Measurements from ENCODE around the gene HOMER1. TPM values are rescaled to one million over a fixed set of nuclear protein-coding genes. Genes with fewer than 3 reads are reported as not detected.

HOMER1 gene
- total and polyA plus RNA-seq, 2 of the 4 experiments (the other 2 are of a cell fraction): 1.9 to 6.8 TPM

DNA sequence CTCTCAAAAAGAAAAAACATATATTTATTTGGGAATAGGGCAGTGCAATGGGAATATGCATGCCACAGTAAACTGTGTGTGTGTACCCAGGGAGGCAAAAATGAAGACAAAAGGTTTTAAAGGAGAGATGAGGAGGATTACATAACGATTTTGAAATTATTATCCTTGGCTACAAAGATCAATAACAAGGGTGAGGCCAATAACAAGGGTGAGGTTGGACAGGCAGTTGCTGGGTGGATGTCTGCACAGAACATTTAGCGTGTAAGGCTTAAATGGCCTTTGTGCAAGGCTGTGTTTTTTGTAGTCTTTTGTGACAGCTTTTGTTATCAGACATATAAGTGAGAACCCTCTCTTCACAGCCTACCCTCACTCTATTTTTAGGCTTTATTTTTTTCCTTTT, 164.1 kb downstream of the HOMER1 start:
- ChIA-PET CTCF (no interaction called here), POLR2A (ENCODE audit: unreplicated experiment) (no interaction called here)
- no peak for ATAC-seq (ENCODE audit: low read depth)
- Histone ChIP-seq H2BK15ac (ENCODE audit: low read depth, low read length) (no peak overlapping the region), H4K8ac (ENCODE audit: low read depth in 2 of 2, low read length in 2 of 2) (no peak overlapping the region), H3K9ac (ENCODE audit: low read depth, low read length) (no peak overlapping the region), H3K79me1 (ENCODE audit: low read depth in 1 of 2, low read length in 2 of 2) (no peaks in the 10 kb centered on the region), H2BK20ac (ENCODE audit: low read depth, low read length) (no peak overlapping the region), H4K5ac (ENCODE audit: low read depth, low read length) (no peak overlapping the region), H2AK9ac (replicated peaks; ENCODE audit: low read depth, low read length, poor library complexity) (no peak overlapping the region), H3K4me2 (ENCODE audit: low read depth, low read length) (no peak overlapping the region), H2AK5ac (ENCODE audit: low read depth, low read length) (no peak overlapping the region), H2AFZ (replicated peaks; ENCODE audit: low read length, poor library complexity) (no peak overlapping the region), H3K23ac (ENCODE audit: low read depth, low read length) (no peak overlapping the region), H2BK5ac (ENCODE audit: low read depth, low read length, poor library complexity, severe bottlenecking) (no peak overlapping the region), H2BK120ac (ENCODE audit: low read depth, low read length) (no peak overlapping the region), H4K20me1 (ENCODE audit: insufficient read depth, low read length) (no peaks in the 10 kb centered on the region), H3K36me3 (ENCODE audit: control insufficient read depth, insufficient read depth, low read length) (no peaks in the 10 kb centered on the region), H3K27ac (ENCODE audit: insufficient read depth, low read length) (no peak overlapping the region), H3K14ac (replicated peaks; ENCODE audit: low read depth, low read length) (no peak overlapping the region), H3K4me3 (ENCODE audit: insufficient read depth, low read depth, low read length) (no peak overlapping the region), H3K4me1 (ENCODE audit: control insufficient read depth, insufficient read depth, low read length) (no peaks in the 10 kb centered on the region), H3K4ac (ENCODE audit: low read depth, low read length) (no peak overlapping the region), H3K9me1 (ENCODE audit: insufficient read depth, low read length) (0 out of 2 replicates have a peak, but pooled peaks cover 2% of the 10 kb centered on the region), H3K18ac (ENCODE audit: low read depth, low read length) (no peak overlapping the region), H4K91ac (ENCODE audit: insufficient read depth, low read depth, low read length) (no peak overlapping the region), H3K9me3 (ENCODE audit: control insufficient read depth, insufficient read depth, low read length) (no peaks in the 10 kb centered on the region), H3K56ac (ENCODE audit: extremely low read depth, insufficient read depth, low read length) (no peak overlapping the region), H3K27me3 (ENCODE audit: control insufficient read depth, insufficient read depth, low read length) (no peaks in the 10 kb centered on the region)
- no peak for DNase-seq
- in situ Hi-C loops (cut with MboI; ENCODE audit: low sequenced_read_pairs): no loop called here
- TF ChIP-seq POLR2A (IDR thresholded peaks at IDR 0.05; ENCODE audit: low read depth, low read length): no peak
- TF ChIP-seq BHLHE40 (IDR thresholded peaks at IDR 0.05; ENCODE audit: low read depth, low read length): no peak
- TF ChIP-seq MAZ (IDR thresholded peaks at IDR 0.05; ENCODE audit: borderline replicate concordance, low read depth, low read length): no peak
- no peak for TF ChIP-seq CEBPB (IDR thresholded peaks at IDR 0.05; ENCODE audit: low read depth, low read length)
- TF ChIP-seq MAFK (IDR thresholded peaks at IDR 0.05; ENCODE audit: low read depth, low read length): no peak
- TF ChIP-seq RAD21 (IDR thresholded peaks at IDR 0.05; ENCODE audit: low read length): no peak
- TF ChIP-seq MXI1 (IDR thresholded peaks at IDR 0.05; ENCODE audit: borderline replicate concordance, low read depth, low read length): no peak
- TF ChIP-seq, protein P1, sequence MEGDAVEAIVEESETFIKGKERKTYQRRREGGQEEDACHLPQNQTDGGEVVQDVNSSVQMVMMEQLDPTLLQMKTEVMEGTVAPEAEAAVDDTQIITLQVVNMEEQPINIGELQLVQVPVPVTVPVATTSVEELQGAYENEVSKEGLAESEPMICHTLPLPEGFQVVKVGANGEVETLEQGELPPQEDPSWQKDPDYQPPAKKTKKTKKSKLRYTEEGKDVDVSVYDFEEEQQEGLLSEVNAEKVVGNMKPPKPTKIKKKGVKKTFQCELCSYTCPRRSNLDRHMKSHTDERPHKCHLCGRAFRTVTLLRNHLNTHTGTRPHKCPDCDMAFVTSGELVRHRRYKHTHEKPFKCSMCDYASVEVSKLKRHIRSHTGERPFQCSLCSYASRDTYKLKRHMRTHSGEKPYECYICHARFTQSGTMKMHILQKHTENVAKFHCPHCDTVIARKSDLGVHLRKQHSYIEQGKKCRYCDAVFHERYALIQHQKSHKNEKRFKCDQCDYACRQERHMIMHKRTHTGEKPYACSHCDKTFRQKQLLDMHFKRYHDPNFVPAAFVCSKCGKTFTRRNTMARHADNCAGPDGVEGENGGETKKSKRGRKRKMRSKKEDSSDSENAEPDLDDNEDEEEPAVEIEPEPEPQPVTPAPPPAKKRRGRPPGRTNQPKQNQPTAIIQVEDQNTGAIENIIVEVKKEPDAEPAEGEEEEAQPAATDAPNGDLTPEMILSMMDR (conservative IDR thresholded peaks at IDR 0.05; ENCODE audit: low read depth, low read length): no peak
- no peak for TF ChIP-seq RFX5 (IDR thresholded peaks at IDR 0.05; ENCODE audit: low read depth, low read length)
- no peak for TF ChIP-seq NFE2L2 (IDR thresholded peaks at IDR 0.05; ENCODE audit: low read depth, low read length)
- no peak for TF ChIP-seq CHD1 (IDR thresholded peaks at IDR 0.05; ENCODE audit: low read depth, low read length)
- TF ChIP-seq, protein P2, sequence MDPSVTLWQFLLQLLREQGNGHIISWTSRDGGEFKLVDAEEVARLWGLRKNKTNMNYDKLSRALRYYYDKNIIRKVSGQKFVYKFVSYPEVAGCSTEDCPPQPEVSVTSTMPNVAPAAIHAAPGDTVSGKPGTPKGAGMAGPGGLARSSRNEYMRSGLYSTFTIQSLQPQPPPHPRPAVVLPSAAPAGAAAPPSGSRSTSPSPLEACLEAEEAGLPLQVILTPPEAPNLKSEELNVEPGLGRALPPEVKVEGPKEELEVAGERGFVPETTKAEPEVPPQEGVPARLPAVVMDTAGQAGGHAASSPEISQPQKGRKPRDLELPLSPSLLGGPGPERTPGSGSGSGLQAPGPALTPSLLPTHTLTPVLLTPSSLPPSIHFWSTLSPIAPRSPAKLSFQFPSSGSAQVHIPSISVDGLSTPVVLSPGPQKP (IDR thresholded peaks at IDR 0.05; ENCODE audit: borderline replicate concordance, low read depth, low read length): no peak
- no peak for TF ChIP-seq SMC3 (IDR thresholded peaks at IDR 0.05; ENCODE audit: low read depth, low read length)
- TF ChIP-seq, protein P3, sequence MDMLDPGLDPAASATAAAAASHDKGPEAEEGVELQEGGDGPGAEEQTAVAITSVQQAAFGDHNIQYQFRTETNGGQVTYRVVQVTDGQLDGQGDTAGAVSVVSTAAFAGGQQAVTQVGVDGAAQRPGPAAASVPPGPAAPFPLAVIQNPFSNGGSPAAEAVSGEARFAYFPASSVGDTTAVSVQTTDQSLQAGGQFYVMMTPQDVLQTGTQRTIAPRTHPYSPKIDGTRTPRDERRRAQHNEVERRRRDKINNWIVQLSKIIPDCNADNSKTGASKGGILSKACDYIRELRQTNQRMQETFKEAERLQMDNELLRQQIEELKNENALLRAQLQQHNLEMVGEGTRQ (IDR thresholded peaks at IDR 0.05; ENCODE audit: low read depth, low read length): no peak
- TF ChIP-seq FOS (IDR thresholded peaks at IDR 0.05; ENCODE audit: low read depth, low read length): no peak
- no peak for TF ChIP-seq RCOR1 (IDR thresholded peaks at IDR 0.05; ENCODE audit: insufficient replicate concordance, low read length)
- no CpG with 5 or more reads among the region's 2 CpGs for WGBS, 2 experiments (ENCODE audit: extremely low coverage in 2 of 2, insufficient read length in 1 of 2)
- intact Hi-C loops (cut with micrococcal nuclease): no loop called here
- dilution Hi-C loops (cut with HindIII; ENCODE audit: low sequenced_read_pairs, unreplicated experiment): no loop called here
- no TSS peak for BruUV-seq (replicated peaks)
